Embryonic facial prominence (tissue), 1 donor: Measurements from ENCODE around the gene SUN5.

Source experiments
- DNase-seq: peaks from one replicate; pipeline ENCODE4 v3.0.0-alpha.2; 2016; ENCODE audit errors: extremely low spot score

SUN5 gene

GRCh38 chr20:33014336-33015113 lies 10.3 kb upstream of the SUN5 start:
- no peak for DNase-seq

GRCh38 chr20:33013701-33014326 lies 9.6 kb upstream of the SUN5 start:
- no peak for DNase-seq

GRCh38 chr20:33012327-33013189 lies 8.3 kb upstream of the SUN5 start:
- DNase-seq: no peak

GRCh38 chr20:33010674-33011449 lies 6.6 kb upstream of the SUN5 start:
- no peak for DNase-seq

GRCh38 chr20:33010133-33010504 lies 5.9 kb upstream of the SUN5 start:
- no peak for DNase-seq

GRCh38 chr20:33009214-33010132 lies 5.2 kb upstream of the SUN5 start:
- DNase-seq: no peak

- DNase-seq: no peak
Measured at GRCh38 chr20:33008336-33009213, 4.3 kb upstream of the SUN5 start.

- no peak for DNase-seq
Measured at GRCh38 chr20:33007376-33008335, 3.4 kb upstream of the SUN5 start, which contains the start of gene BPIFB2. Gene BPIFB2 (plus strand): TSS chr20:33007704. CDS start chr20:33008575, 871 bp downstream.

- no peak for DNase-seq
Measured at GRCh38 chr20:33006776-33007375, 2.6 kb upstream of the SUN5 start.

GRCh38 chr20:33005908-33006775 lies 1.9 kb upstream of the SUN5 start:
- no peak for DNase-seq

- no peak for DNase-seq
Measured at GRCh38 chr20:33005132-33005566, 916 bp upstream of the SUN5 start.

- DNase-seq: no peak
Measured at GRCh38 chr20:33002087-33002808, 2.0 kb downstream of the SUN5 start.

GRCh38 chr20:33000802-33001466 lies 3.3 kb downstream of the SUN5 start:
- DNase-seq: no peak

- no peak for DNase-seq
Measured at GRCh38 chr20:32999603-33000250, 4.5 kb downstream of the SUN5 start.

GRCh38 chr20:32997431-32997830 lies 6.8 kb downstream of the SUN5 start:
- no peak for DNase-seq
